ENCODE results near the gene OR6Q1. TPM values are rescaled to one million over a fixed set of nuclear protein-coding genes. Genes with fewer than 3 reads are reported as not detected.
A peak's percentile ranks its signal among the peaks of the same experiment; 100 is the strongest.

OR6Q1 gene
- total and polyA plus RNA-seq, 2 of the 13 experiments (the other 11 are each of a cell fraction or from before 2014, with no cell fraction given): not detected

DNA sequence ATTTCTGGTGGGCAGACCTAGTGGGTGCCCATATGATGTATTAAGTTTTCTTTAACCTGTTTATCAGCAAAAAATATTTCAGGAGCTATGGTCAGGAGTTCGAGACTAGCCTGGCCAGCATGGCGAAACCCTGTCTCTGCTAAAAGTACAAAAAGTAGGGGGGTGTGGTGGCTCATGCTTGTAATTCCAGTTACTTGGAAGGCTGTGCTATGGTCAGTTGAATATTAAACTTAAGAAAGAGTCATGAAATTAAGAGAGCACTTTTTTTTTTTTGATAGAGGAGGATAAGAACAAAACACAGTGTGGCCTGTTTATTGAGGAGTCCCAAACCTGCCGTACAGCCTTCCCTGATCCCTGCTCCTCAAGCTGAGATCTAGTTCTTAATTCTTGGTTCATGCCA, 29.8 kb downstream of the OR6Q1 start (continued):
- TF ChIP-seq ZNF17 (CRISPR knock-in tag; IDR thresholded peaks at IDR 0.05) (no peak), ZNF362 (CRISPR knock-in tag; IDR thresholded peaks at IDR 0.05; ENCODE audit: borderline replicate concordance) (no peak), EED (CRISPR knock-in tag; IDR thresholded peaks at IDR 0.05) (no peak), TBX2 (CRISPR knock-in tag; IDR thresholded peaks at IDR 0.05; ENCODE audit: borderline replicate concordance) (no peak)
- TF ChIP-seq, protein P1, sequence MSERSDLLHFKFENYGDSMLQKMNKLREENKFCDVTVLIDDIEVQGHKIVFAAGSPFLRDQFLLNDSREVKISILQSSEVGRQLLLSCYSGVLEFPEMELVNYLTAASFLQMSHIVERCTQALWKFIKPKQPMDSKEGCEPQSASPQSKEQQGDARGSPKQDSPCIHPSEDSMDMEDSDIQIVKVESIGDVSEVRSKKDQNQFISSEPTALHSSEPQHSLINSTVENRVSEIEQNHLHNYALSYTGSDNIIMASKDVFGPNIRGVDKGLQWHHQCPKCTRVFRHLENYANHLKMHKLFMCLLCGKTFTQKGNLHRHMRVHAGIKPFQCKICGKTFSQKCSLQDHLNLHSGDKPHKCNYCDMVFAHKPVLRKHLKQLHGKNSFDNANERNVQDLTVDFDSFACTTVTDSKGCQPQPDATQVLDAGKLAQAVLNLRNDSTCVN (CRISPR knock-in tag; IDR thresholded peaks at IDR 0.05; ENCODE audit: borderline replicate concordance): no peak

DNA sequence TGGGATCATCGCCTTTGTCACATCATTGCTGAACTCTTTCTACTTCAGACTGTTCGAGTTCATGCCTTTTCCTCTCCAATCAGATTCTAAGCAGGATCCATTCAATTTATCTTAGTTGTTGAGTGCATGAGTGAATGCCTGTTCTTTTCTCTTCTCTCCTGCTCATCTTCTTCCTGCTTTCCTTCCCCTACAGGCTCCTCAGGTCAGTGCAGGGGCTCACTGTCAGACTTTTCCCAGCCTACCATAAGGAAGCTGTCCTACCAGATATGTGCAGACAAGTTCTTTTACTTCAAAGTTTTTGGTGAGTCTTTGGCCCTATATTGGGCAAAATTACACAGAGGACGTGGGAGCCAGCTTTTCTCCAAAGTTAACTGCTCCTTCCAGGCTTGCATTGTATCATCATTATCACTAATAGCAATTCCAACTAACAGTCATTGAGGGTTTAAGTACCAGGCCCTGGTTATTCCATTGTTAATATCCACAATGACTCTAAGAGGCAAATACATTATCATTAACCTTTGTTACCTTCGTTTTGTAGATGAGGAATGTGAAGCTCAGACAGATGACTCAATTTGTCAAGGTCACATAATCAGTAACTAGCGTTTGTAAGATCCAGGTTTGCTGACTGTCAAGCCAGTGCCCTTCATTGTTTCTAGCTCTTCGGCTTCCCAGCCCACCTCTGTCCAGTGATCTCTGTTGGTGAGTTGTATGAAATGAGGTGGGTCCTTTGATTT, 30.4 kb downstream of the OR6Q1 start:
- Histone ChIP-seq H3K4me2 (ENCODE audit: low read depth, low read length) (peak overlapping the region; percentile 50), H3K9ac (ENCODE audit: insufficient read depth, low read depth, low read length) (peak overlapping the region; percentile 39), H3K36me3 (replicated peaks in 1 of 2; ENCODE audit: control insufficient read depth in 1 of 2, insufficient read depth in 2 of 2, low read length in 2 of 2) (no peaks in the 10 kb centered on the region), H3K79me2 (ENCODE audit: insufficient read depth, low read length) (no peaks in the 10 kb centered on the region), H3K9me3 (ENCODE audit: low read length) (no peaks in the 10 kb centered on the region), H3K27ac (ENCODE audit: extremely low read length, insufficient read depth, low read length) (peak overlapping the region; percentile 60), H3K4me1 (ENCODE audit: insufficient read depth, low read length) (peaks cover 94% of the 10 kb centered on the region), H2AFZ (ENCODE audit: low read length) (no peak overlapping the region), H3K27me3 (ENCODE audit: control insufficient read depth in 1 of 2, insufficient read depth in 2 of 2, low read length in 2 of 2) (no peaks in the 10 kb centered on the region), H3K4me3 (replicated peaks in 1 of 3; ENCODE audit: insufficient read depth in 1 of 3, low read depth in 2 of 3, low read length in 3 of 3) (peak overlapping the region in 1 of 3 experiments; percentile 35; a peak in 1 of 6 replicates), H4K20me1 (ENCODE audit: insufficient read depth, low read length) (no peaks in the 10 kb centered on the region)
- WGBS (ENCODE audit: low lambda C conversion rate): 34% methylated on average over 6 of the region's 6 CpGs
- peak; percentile 94 for FAIRE-seq
- ATAC-seq: peak; percentile 86
- intact Hi-C loops (cut with micrococcal nuclease; ENCODE audit: unreplicated experiment): loop anchor here (10.0 kb wide), 1 partner anchor 454 kb away; no protein-coding TSS in a partner anchor
- ChIA-PET POLR2A (interaction anchor here (1.0 to 1.3 kb wide), 3 partner anchors 9 to 225 kb away, joined by 3 to 4 read pairs (median 3); no protein-coding TSS in a partner anchor), CTCF (ENCODE audit: low intra/inter-chr PET ratio, low total read pairs) (no interaction called here)
- no TSS peak for BruUV-seq (replicated peaks)
- DNase-seq (ENCODE audit: low spot score): peak; percentile 91
- in situ Hi-C loops (cut with HindIII; ENCODE audit: extremely low pct_ligation_motif_present, low pct_unique_long_range_greater_than_20kb): no loop called here
- TF ChIP-seq KDM5B (CRISPR knock-in tag; IDR thresholded peaks at IDR 0.05; ENCODE audit: borderline replicate concordance): no peak
- no peak for TF ChIP-seq ZFAT (CRISPR knock-in tag; conservative IDR thresholded peaks at IDR 0.05)
- no peak for TF ChIP-seq PBX2 (CRISPR knock-in tag; IDR thresholded peaks at IDR 0.05)
- no peak for TF ChIP-seq MZF1 (CRISPR knock-in tag; IDR thresholded peaks at IDR 0.05; ENCODE audit: borderline replicate concordance)
- no peak for TF ChIP-seq ZNF33A (CRISPR knock-in tag; IDR thresholded peaks at IDR 0.05; ENCODE audit: borderline replicate concordance)
- no peak for TF ChIP-seq HDAC1 (CRISPR knock-in tag; IDR thresholded peaks at IDR 0.05)
- no peak for TF ChIP-seq CC2D1A (CRISPR knock-in tag; IDR thresholded peaks at IDR 0.05)
- TF ChIP-seq ZNF263 (CRISPR knock-in tag; IDR thresholded peaks at IDR 0.05): no peak
